D721Med (cell line): ENCODE results near the gene DNPEP.

Source experiments
- DNase-seq: peaks from one replicate; pipeline ENCODE4 v3.0.0; 2011; ENCODE audit warnings: low spot score; ENCODE audit not compliant: insufficient read length
- FAIRE-seq: peaks from 2 replicates; lab custom pipeline; 2011; peaks lifted over from hg19 to GRCh38; lab: Jason Lieb, UNC
- CTCF ChIP-seq: IDR thresholded peaks from 2 replicates; pipeline ENCODE4 v1.5.1; 2012; ENCODE audit warnings: mild to moderate bottlenecking, control low read depth; ENCODE audit not compliant: insufficient read depth; ENCODE audit errors: missing control alignments

The DNPEP gene

GRCh38 chr2:219388121-219388906 lies 602 bp upstream of the DNPEP start:
- TF ChIP-seq CTCF, result peak; percentile 50
- DNase-seq (peak; percentile 73), FAIRE-seq (no peak)

DNA sequence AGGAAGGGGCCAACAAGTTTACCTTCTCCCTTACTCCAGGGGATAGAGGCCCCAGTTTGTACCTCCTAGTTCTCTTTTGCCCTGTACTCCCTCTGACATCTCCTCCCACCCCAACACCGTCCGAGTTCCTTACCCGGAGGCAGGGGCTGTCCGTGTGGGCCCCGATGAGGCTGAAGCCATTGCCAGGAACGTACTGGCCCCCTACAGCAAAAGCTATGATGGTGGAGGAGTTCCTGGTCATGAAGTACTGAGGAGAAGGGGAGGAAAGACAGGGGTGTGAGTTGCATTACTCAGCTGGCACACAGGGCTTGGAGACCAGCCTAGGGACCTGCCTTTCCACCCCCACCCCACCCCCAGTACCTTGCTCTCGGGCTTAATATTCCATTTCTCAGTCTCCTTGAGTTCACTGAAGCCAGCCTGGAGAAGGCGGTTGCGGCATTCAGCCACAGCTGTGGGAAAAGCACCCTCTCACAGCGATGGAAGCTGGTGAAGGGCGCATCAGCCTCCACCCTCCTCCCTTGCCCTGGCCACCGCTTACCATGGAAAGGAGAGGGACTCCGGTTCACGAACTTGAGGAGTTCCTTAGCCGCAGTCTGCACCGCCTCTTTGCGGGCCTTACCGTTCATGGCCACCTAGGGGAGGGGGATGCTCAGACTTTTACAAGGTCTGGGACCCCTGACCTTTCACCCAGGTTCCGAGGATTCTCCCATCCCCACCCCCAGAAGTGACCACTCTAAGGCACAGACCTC lies 1.0 kb downstream of the DNPEP start:
- FAIRE-seq (no peak), DNase-seq (no peak)
- no peak for TF ChIP-seq CTCF

- FAIRE-seq, result no peak
- no peak for TF ChIP-seq CTCF
- DNase-seq, result no peak
These were observed 1.7 kb downstream of the DNPEP start for GRCh38 chr2:219385958-219386520.

GRCh38 chr2:219384859-219385258 lies 2.9 kb downstream of the DNPEP start:
- FAIRE-seq, result no peak
- TF ChIP-seq CTCF, result no peak
- no peak for DNase-seq

GRCh38 chr2:219384083-219384713 lies 3.5 kb downstream of the DNPEP start:
- DNase-seq, result no peak
- FAIRE-seq, result no peak
- TF ChIP-seq CTCF, result no peak

DNA sequence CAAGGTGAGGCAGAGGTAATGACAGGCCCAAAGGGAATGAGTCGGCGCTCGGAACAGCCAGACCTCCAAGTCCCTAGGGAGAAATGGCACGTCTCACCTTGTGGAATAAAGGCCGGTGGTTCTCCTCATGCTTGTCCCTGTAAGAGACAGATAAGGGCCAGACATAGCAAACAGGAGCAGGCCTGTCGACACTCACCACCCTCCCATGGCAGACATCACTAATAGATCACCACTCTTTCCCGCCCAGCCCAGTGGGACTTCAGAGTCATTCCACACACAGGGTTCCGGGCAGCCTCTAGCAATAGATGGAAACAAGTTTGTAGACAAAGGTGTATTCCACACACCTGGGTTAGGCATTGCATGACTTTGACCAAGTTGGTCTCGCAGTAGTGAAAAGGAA lies 6.3 kb downstream of the DNPEP start:
- FAIRE-seq, result no peak
- no peak for TF ChIP-seq CTCF
- DNase-seq, result no peak
